A673 (cell line): ENCODE measurements around the gene SVBP. TPM values are rescaled to one million over a fixed set of nuclear protein-coding genes. Genes with fewer than 3 reads are reported as not detected.

Experiments used
- BruUV-seq: library from RNA; stranded (reverse); fragments of 400-500 nt; replicated peaks from 2 replicates; lab custom pipeline; 2021; lab: Mats Ljungman, UMichigan
- CTCF ChIA-PET: fragments of 300-600 bp; sonication (Branson Sonifier 250); formaldehyde crosslinking; loops from one replicate; lab custom pipeline; 2022; ENCODE audit warnings: antibody characterized with exemption; lab: Charles Lee
- POLR2A ChIA-PET: fragments of 300-600 bp; sonication (Branson Sonifier 250); formaldehyde crosslinking; loops from one replicate; lab custom pipeline; 2022; ENCODE audit warnings: antibody characterized with exemption; ENCODE audit not compliant: low non-redundant PET; lab: Charles Lee
- DNase-seq: peaks from one replicate; pipeline ENCODE4 v3.0.0-alpha.2; 2015; ENCODE audit warnings: low spot score
- H3K27ac ChIP-seq: fragments of 200-600 bp; sonication (generic); 2 replicates; pipeline ENCODE4 v1.5.1; 2016; ENCODE audit warnings: mixed run types, low read depth, mild to moderate bottlenecking, mixed read lengths, antibody characterized with exemption, low read length; ENCODE audit not compliant: poor library complexity, severe bottlenecking
- H3K27me3 ChIP-seq: fragments of 200-600 bp; sonication (generic); replicated peaks from 2 replicates; pipeline ENCODE4 v1.6.1; 2017; ENCODE audit warnings: mixed run types, low read depth, mild to moderate bottlenecking, mixed read lengths, antibody characterized with exemption, low read length; ENCODE audit not compliant: insufficient read depth, poor library complexity
- H3K36me3 ChIP-seq: fragments of 200-600 bp; sonication (generic); 2 replicates; pipeline ENCODE4 v1.6.1; 2016; ENCODE audit warnings: mixed run types, mild to moderate bottlenecking, mixed read lengths, antibody characterized with exemption, low read length; ENCODE audit not compliant: insufficient read depth, poor library complexity, severe bottlenecking
- H3K4me1 ChIP-seq: fragments of 200-600 bp; sonication (generic); 2 replicates; pipeline ENCODE4 v1.6.1; 2017; ENCODE audit warnings: mixed run types, mild to moderate bottlenecking, mixed read lengths, antibody characterized with exemption, low read length; ENCODE audit not compliant: insufficient read depth, poor library complexity, severe bottlenecking
- H3K4me3 ChIP-seq: fragments of 200-600 bp; sonication (generic); 2 replicates; pipeline ENCODE4 v1.5.1; 2016; ENCODE audit warnings: low read depth, mixed run types, mild to moderate bottlenecking, mixed read lengths, low read length; ENCODE audit not compliant: poor library complexity, severe bottlenecking
- H3K9me3 ChIP-seq: fragments of 200-600 bp; sonication (generic); 2 replicates; pipeline ENCODE4 v1.6.1; 2016; ENCODE audit warnings: mixed run types, low read depth, mild to moderate bottlenecking, mixed read lengths, antibody characterized with exemption, low read length; ENCODE audit not compliant: poor library complexity, severe bottlenecking
- CTCF ChIP-seq: fragments of 300-800, 200-600 bp; sonication (generic); conservative IDR thresholded peaks from 2 replicates; pipeline ENCODE4 v1.5.1; 2017; ENCODE audit warnings: low read depth, mild to moderate bottlenecking, antibody characterized with exemption, low read length, moderate library complexity, mixed read lengths
- EZH2 ChIP-seq: fragments of 200-600 bp; sonication (generic); IDR thresholded peaks from 2 replicates; pipeline ENCODE4 v1.6.1; 2017; ENCODE audit warnings: borderline replicate concordance, low read depth, mild to moderate bottlenecking, mixed read lengths, antibody characterized with exemption, low read length; ENCODE audit not compliant: poor library complexity, severe bottlenecking
- intact Hi-C: fragments of 100-400 bp; cut with micrococcal nuclease; formaldehyde crosslinking; loops from one replicate; pipeline ENCODE4 v1.10.0; 2022; ENCODE audit not compliant: unreplicated experiment
- total RNA-seq: library from RNA; stranded (reverse); gene quantifications from 2 replicates; pipeline ENCODE4 v1.2.3, GENCODE V29; 2021

Gene SVBP
- total RNA-seq, 1 experiment from 2014 or later = 50.8 TPM

GRCh38 chr1:42845193-42845592 is 28.0 kb upstream of the SVBP start:
- no peak for TF ChIP-seq CTCF
- TF ChIP-seq EZH2 = no peak
- peaks cover 19% of the 10 kb centered on the region for H3K4me1 ChIP-seq
- ChIA-PET CTCF (no interaction called here), POLR2A (no interaction called here)
- peaks cover 10% of the 10 kb centered on the region for H3K36me3 ChIP-seq
- H3K9me3 ChIP-seq = no peaks in the 10 kb centered on the region
- BruUV-seq = no TSS peak
- no peak overlapping the region for H3K4me3 ChIP-seq
- H3K27me3 ChIP-seq = no peaks in the 10 kb centered on the region
- DNase-seq = no peak
- no peak overlapping the region for H3K27ac ChIP-seq
- intact Hi-C loops = no loop called here

- no peak overlapping the region for H3K4me3 ChIP-seq
- peaks cover 19% of the 10 kb centered on the region for H3K4me1 ChIP-seq
- BruUV-seq = no TSS peak
- intact Hi-C loops = no loop called here
- no peak for DNase-seq
- ChIA-PET POLR2A (no interaction called here), CTCF (interaction anchor here (0.5 to 0.6 kb wide), 2 partner anchors 227 to 239 kb away, joined by 3 to 4 read pairs; no protein-coding TSS in a partner anchor)
- H3K27ac ChIP-seq = no peak overlapping the region
- TF ChIP-seq EZH2 (no peak), CTCF (no peak)
- H3K36me3 ChIP-seq = peaks cover 5% of the 10 kb centered on the region
- no peaks in the 10 kb centered on the region for H3K27me3 ChIP-seq
- H3K9me3 ChIP-seq = no peaks in the 10 kb centered on the region
These were observed 27.5 kb upstream of the SVBP start for GRCh38 chr1:42844592-42845140.

GRCh38 chr1:42841440-42842147 is 24.4 kb upstream of the SVBP start:
- BruUV-seq = no TSS peak
- ChIA-PET CTCF (no interaction called here), POLR2A (no interaction called here)
- H3K27ac ChIP-seq = no peak overlapping the region
- peaks cover 6% of the 10 kb centered on the region for H3K4me1 ChIP-seq
- no peak for DNase-seq
- H3K36me3 ChIP-seq = no peaks in the 10 kb centered on the region
- no peak for TF ChIP-seq CTCF
- no peak for TF ChIP-seq EZH2
- no peak overlapping the region for H3K4me3 ChIP-seq
- intact Hi-C loops = no loop called here
- no peaks in the 10 kb centered on the region for H3K9me3 ChIP-seq
- H3K27me3 ChIP-seq = no peaks in the 10 kb centered on the region
